NCI-H69 (cell line): Measurements from ENCODE around the gene MOGAT3.

Experiments used
- DNase-seq: peaks from one replicate; lab custom pipeline; 2025; lab: John Stamatoyannopoulos, UW

The MOGAT3 gene

DNA sequence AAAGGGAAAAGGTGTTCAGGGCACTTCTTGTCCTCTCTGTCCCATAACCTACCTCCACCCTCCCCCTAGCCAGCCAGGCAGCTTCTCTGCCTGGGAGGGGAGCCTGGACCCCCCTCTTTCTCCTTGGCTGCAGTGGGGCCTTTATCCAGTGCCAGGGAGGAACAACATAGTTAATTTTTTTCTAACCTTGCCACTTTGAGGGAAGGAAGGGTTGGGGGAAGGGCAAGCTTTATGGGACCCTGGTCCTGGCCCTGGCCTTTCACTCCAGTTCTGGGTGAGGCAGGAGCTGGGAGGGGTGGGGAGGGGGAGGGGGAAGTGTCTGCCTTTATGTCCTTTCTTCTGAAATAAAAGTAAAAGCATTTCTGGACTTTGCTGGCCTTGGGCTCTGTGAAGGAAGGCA, 39.9 kb downstream of the MOGAT3 start:
- DNase-seq: no peak

GRCh38 chr7:101159696-101160674, 40.9 kb downstream of the MOGAT3 start:
- DNase-seq: no peak

DNA sequence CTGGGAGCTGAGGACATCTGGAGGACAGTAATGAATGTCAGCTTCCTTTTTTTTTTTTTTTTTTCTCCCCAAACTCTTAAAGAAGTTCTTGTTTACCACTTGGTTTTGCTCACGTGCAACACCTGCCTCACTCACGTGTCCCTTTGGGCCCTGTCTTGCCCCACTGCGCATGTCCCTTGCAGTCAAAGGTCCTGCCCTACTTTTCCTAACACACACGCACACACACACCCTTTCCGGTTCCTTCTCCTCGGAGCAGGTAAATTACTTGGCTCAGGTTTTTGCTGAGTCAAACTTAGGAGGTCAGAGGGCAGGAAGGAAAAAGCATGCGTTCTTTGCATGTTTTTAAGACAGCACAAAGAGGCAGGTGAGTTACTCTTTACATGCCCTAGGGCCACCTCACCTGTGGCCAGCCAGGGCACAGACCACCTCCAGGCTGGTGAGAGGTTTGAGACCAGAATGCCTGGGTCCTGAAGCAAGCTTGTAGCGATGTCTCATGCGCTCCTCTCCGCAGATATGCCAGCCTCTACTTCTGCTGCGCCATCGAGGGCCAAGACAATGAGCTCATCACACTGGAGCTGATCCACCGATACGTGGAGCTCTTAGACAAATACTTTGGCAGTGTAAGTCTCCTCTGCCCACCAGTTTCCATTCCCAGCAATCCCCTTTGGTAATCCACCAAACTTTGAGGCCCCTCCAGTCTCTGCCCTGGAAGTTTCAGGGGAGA, 43.8 kb downstream of the MOGAT3 start:
- DNase-seq: no peak

GRCh38 chr7:101156277-101156676, 44.6 kb downstream of the MOGAT3 start:
- no peak for DNase-seq

- DNase-seq: no peak
Observed at GRCh38 chr7:101155303-101155702, 45.5 kb downstream of the MOGAT3 start.

- DNase-seq: peak; percentile 63
Observed at GRCh38 chr7:101154693-101155102, 46.1 kb downstream of the MOGAT3 start.

- peak; percentile 99 for DNase-seq
Observed at GRCh38 chr7:101153969-101154692, 46.7 kb downstream of the MOGAT3 start, which contains the start of gene AP1S1. Gene AP1S1 (plus strand): TSS chr7:101154476. CDS start chr7:101154515, 39 bp downstream.

- DNase-seq: no peak
Observed at GRCh38 chr7:101151908-101152651, 48.8 kb downstream of the MOGAT3 start.
